Cardiac ventricle fibroblast (primary cell): Measurements from ENCODE around the gene SPG21. TPM values are rescaled to one million over a fixed set of nuclear protein-coding genes. Genes with fewer than 3 reads are reported as not detected.

ENCODE experiments used
- total RNA-seq: library from RNA; depleted of rRNA; stranded (reverse); fragments of >200 nt; gene quantifications from 2 replicates; pipeline ENCODE4 v1.2.3, GENCODE V29; 2015

The SPG21 gene, protein sequence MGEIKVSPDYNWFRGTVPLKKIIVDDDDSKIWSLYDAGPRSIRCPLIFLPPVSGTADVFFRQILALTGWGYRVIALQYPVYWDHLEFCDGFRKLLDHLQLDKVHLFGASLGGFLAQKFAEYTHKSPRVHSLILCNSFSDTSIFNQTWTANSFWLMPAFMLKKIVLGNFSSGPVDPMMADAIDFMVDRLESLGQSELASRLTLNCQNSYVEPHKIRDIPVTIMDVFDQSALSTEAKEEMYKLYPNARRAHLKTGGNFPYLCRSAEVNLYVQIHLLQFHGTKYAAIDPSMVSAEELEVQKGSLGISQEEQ
- 69.1 and 69.5 TPM in 2 replicates for total RNA-seq

DNA sequence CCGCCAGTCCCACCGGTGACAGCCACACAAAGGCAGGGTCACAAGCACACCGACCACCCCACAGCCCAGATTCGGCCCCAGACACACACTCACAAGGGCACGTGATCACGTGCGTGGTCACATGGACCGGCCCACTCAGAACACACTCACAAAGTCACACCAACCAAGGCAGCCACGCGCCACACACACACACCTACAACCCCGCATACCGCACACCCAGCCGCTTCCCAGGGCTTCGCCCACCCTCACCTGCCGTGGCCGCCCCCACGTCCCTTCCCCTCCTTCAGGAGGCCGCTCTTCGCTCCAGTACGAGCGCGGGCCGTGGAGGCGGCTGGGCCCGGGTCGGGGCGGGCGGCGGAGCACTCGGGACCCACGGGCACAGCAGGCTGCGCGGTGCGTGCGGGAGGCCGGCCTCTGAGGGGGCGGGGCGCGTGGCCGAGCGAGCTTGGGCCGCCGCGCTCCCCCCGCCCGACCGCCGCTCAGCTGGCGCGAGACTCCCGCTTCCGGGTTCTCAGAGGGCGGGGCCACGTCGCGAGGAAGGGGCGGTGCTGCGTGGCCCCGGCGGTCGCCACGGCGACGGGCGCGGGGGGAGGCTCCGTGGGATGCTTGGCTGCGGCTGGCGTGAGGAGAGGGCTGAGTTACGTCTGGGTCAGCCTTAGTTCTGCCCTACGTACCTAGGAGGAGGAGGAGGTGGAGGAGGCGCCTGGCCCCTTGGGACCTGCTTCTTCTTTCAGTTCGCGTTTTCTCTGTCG lies at the start of gene SPG21:
Gene SPG21 (minus strand): TSS at position 499 of the 752 bp plus-strand sequence. CDS start 6,345 bp downstream, outside the sequence.

DNA sequence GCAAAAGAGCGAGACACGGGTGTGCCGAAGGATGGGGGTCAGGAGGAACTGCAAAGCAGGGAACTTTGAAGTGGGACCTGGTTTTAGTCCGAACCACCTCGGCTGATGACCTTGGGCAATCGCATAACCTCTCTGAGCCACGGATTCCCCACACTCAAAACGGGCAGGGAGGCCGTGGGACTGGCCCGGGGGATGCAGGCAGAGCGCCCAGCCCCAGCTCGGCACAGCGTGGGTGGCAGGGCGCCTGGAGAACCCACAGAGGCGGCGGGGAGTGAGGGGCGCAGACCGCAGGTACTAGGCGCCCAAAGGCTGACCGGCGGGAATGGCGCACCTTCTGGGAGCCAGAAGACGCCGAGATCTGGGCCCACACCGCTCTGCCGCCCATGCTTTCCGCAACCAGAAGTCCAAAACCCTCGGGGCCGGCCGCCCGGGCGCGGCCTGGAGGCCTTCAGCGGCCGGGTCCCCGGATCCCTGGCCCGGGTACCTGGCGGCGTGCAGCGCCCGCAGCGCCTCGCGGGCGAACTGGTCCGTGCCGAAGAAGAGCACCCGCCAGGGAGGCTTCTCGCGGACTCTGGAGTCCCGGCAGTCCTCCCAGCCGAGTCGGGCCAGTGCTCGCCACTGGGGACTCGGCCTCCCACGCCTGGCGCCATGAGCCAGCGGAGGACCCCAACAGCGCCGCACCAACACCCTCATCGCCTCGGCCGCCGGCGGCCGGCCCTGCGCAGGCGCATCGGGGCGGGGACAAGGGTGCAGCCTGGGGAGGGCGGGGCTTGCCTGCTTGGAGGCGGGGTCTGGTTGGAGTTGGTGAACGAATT lies 39.4 kb upstream of the SPG21 start, which contains the start of gene MTFMT:
Gene MTFMT (minus strand): TSS at position 719 of the 815 bp plus-strand sequence. CDS start 26 bp downstream, at position 693.

Other genes starting within 250 kb of the SPG21 start
- 0.24 and 0.50 TPM in 2 replicates for gene RBPMS2, start 214.3 kb downstream of the SPG21 start, total RNA-seq
- gene PIF1, start 164.3 kb downstream of the SPG21 start, total RNA-seq = 4.0 and 6.2 TPM in 2 replicates
- 18.7 and 22.7 TPM in 2 replicates for gene PLEKHO2, start 148.0 kb downstream of the SPG21 start, total RNA-seq
- 3.3 and 3.6 TPM in 2 replicates for gene ANKDD1A, start 78.0 kb downstream of the SPG21 start, total RNA-seq
- gene MTFMT, start 39.7 kb upstream of the SPG21 start, total RNA-seq = 16.2 and 21.5 TPM in 2 replicates
- gene SLC51B, start 55.5 kb upstream of the SPG21 start, total RNA-seq = not detected in 2 replicates
- 6.7 and 8.1 TPM in 2 replicates for gene RASL12, start 78.1 kb upstream of the SPG21 start, total RNA-seq
- gene KBTBD13, start 86.8 kb upstream of the SPG21 start, total RNA-seq = not detected in 2 replicates
- gene UBAP1L, start 125.3 kb upstream of the SPG21 start, total RNA-seq = 0.39 and 0.75 TPM in 2 replicates
- 21.8 and 30.0 TPM in 2 replicates for gene PDCD7, start 143.9 kb upstream of the SPG21 start, total RNA-seq
- 24.2 and 33.9 TPM in 2 replicates for gene CLPX, start 195.4 kb upstream of the SPG21 start, total RNA-seq
- 5.5 and 6.7 TPM in 2 replicates for gene CILP, start 221.6 kb upstream of the SPG21 start, total RNA-seq